ENCODE data around the gene TMEM187.

The TMEM187 gene, protein sequence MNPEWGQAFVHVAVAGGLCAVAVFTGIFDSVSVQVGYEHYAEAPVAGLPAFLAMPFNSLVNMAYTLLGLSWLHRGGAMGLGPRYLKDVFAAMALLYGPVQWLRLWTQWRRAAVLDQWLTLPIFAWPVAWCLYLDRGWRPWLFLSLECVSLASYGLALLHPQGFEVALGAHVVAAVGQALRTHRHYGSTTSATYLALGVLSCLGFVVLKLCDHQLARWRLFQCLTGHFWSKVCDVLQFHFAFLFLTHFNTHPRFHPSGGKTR

DNA sequence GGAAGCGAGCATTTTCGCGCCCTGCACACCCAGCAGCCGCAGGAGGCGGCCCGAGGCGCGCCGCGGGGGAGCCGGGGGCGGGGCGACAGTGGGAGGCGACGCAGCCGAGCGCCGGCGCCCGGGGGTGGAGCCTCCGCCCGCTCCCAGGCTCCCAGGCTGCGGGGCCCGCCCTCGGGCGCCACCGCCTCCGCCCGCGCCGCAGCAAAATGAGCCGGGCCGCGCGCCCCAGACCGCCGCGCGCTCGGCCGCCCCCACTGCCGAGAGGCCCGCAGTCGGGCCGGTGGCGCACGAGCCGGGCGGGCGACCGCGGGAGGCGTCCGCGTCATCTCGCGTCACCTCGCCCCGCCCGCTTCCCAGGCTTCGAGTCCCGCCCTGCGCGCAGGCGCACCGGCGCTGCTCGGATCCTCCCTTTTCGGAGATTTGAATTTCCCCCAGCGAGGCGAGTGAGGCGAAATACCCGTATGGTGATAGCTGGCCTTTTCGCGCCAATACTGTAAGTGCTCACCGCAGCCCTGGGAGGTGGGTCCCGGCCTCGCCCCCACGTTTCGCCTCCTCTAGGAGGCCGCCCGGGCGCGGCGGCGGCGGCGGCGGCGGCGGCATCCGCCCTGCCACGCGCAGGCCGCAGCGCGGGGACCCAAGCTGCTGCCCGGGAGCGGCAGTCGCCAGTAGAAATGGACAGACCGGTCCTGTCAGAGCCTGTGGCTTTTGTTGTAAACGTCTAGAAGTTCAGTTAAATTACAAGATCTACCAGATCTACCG, at the start of gene TMEM187:
TSS of gene TMEM187 (plus strand) at position 387 of the 759 bp plus-strand sequence. CDS start 9,309 bp downstream, outside the sequence.
- DNase-seq (ENCODE audit: low read depth in 2 of 2), result peak; percentile 79 to 82

DNA sequence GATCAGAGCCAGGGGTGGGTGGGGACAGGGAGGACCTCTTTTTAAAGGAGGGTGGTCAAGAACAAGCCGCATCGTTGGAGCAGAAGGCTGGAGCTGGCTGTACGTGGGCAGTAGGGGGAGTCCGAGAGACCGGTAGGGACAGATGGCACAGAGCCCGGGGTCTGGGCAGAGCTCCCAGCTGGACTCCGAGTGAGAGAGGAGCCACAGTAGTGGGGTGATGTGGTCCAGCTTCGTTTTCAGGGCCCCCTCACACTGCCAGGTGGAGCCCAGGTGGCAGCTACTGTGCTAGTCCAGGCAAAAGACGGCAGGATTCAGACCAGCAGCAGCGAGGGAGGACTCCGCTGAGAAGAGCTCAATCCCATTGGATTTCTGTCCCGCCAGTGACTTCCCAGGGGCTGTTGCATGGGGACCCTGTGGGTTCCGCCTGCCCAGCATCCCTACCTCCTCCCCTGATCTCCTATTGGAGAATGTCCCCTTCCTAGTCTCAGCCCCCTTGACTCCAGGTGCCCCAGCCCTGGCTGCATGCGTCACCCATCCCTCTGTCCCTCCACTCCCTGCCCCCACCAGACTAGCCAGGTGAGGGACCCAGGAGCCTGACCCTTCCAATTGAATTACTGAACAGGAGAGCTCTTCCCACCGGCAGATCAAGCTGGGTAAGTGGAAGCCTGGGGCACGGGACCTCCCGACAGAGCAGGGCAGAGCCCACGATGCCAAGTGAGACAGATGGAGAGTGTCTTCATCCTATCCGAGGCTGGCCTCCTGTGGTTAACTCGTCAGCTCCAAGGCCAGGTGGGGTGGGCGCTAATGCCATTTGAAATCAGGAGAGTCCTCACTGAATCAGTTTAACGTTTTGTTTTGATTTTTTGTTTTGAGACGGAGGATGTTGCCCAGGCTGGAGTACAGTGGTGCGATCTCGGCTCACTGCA, 49.4 kb upstream of the TMEM187 start:
- no peak for DNase-seq (ENCODE audit: low read depth in 2 of 2)

DNA sequence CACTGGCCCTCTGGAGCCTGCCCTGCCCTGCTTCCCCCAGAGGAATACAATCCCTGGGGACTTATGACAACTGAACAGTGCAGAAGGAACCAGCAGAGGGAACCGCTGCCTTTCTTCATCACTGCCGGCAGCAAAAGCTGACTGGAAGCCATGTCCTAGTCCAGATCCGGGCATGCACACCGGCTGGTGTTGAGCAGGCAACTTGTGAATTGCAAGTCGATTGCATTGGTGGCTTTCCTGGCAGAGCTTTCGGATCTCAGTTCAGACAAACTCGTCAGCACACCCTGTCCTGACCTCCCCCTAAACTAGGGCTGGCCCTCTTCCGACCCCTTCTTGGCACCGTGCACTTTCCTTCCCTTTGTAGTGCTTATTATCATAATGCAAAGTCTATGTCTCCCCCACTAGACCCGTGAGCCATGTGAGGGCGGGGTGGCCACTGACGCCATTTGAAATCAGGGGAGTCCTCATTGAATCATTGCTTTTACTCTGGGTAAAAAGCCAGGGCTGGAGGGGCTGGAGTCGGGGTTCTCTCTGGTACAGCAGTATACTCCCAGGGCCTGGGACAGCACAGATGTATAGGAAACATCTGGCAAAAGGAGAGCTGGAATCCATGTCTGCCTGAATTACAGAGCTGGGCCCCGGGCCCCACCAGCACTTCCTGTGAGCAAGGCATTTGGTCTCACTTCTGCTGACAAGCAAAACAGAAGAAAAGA, 48.2 kb upstream of the TMEM187 start:
- no peak for DNase-seq (ENCODE audit: low read depth in 2 of 2)

DNA sequence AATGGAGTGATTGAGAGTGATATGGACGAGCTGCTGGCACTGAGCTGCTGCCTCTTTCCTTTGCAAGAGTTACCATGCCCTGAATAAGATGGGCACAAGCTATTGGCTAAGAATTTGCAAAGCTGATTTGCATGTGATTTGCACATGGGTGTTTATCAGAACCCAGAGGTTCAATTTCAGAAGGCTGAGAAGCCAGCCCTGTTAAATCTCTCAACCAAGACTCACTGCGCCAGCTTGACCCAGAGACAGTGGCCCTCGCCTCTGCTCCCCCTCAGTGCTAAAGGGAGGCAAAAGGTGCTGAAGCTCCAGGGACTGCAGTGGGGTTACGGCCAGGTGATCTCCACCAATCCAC, 47.2 kb upstream of the TMEM187 start:
- DNase-seq (ENCODE audit: low read depth in 2 of 2), result no peak

DNA sequence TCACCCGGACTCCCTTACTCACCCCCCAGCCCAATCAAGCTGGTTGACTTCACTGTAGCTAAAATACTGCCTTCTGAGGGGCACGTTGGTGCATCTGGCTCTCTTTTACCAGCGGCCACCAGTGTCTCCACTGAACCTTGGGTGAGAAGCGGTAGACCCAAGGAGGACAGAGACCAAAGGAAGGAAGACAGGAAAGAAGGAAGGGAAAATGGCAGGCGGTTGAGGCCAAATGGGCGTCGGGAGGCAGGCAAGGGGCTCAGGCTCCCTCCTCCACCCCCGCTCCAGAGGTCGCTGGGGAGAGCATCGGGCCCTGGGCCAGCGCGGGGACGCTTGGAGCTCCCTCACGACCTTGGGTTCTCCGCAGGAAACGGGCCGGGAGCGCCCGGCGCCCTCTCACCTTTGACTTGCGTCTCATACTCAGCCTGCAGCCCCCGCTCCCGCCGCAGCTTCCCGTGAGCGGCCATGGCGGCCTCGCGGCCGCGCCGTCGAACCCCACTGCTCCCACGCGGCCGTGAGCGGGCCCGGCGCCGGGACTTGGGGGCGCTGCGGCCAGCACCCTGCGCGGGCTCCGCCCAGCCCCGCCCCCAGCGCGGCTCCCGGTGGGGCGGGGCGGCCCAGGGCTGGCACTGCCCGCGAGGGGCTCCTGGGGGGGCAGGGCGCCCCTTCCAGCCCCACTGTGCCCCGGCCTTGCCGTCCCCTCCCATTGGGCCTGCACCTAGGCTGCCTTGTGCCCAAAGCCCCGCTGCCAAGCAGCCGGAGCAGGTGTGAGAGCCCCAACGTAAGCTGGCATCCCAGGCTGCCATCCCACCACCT, 46.6 kb upstream of the TMEM187 start, which contains the start of gene ARHGAP4:
TSS of gene ARHGAP4 (minus strand) at position 526 of the 813 bp plus-strand sequence. CDS start at position 464, 62 bp downstream.
- DNase-seq (ENCODE audit: low read depth in 2 of 2), result peak in 1 of 2 donors; percentile 41

DNA sequence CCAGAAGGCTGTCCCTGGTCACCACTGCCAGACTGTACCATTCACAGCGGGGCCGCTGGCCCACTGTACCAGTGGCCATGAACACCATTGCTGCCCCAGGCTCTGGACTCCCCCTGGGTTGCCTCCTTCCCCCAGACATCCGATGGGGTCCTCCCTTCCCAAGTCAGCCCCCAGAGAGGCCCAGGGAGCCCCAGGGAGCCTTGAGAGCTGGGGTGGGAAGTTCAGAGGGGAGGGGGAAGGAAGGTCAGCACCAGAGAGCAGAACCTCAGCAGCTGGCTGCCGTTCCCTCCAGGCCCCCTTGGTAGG, 46.0 kb upstream of the TMEM187 start:
- peak in 1 of 2 donors; percentile 14 for DNase-seq (ENCODE audit: low read depth in 2 of 2)

DNA sequence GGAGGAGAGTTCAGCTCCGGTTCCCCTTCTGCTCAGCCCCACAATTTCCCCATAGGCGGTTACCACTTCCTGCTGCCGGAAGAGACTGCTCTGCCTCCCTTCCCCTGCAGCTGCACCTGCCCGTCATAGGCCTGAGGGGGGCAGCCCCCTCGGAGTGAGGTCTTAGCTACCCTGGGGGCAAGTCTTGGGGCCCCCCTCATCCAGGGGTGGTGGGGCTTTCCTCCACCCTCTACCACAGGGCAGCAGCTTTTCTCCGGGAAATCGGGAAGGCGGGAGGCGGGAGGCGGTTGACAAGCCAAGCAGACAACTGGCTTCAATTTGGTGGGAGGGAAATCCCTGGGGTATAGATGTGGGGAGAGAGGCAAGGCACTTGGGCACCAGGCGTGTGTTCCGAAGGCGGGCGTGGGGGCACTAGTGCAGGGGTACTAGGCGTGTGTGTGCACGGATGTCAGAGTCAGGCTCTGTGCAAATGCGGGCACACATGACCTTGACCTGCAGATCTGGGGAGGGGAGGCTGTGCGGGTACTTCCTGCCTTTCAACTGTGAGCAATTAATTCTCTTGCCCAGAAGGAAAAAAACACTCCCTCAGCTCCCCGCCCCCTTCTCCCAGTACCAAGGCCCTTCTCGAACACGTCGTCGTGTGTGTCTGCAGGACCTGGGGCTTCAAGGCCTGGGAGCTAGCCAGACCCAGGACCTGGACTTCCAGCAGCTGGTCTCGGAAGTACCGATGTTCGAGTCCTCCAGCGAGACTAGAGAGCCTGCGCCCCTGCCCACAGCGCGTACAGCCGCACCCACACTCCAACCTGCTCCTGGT, 45.5 kb upstream of the TMEM187 start:
- DNase-seq (ENCODE audit: low read depth in 2 of 2), result peak; percentile 45 to 61

DNA sequence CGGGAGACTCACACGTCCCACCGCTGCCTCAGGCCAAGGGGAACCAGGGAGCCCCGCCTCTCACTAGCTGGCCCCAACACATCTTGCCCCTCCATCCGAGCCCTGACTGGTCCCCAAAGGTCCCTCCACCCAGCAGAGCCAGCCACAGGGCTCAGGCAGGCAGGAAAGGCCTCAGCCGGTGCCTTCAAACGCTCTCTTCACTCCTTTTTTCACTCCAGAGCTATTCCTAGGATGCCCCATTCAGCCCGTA, 45.0 kb upstream of the TMEM187 start:
- DNase-seq (ENCODE audit: low read depth in 2 of 2), result no peak

DNA sequence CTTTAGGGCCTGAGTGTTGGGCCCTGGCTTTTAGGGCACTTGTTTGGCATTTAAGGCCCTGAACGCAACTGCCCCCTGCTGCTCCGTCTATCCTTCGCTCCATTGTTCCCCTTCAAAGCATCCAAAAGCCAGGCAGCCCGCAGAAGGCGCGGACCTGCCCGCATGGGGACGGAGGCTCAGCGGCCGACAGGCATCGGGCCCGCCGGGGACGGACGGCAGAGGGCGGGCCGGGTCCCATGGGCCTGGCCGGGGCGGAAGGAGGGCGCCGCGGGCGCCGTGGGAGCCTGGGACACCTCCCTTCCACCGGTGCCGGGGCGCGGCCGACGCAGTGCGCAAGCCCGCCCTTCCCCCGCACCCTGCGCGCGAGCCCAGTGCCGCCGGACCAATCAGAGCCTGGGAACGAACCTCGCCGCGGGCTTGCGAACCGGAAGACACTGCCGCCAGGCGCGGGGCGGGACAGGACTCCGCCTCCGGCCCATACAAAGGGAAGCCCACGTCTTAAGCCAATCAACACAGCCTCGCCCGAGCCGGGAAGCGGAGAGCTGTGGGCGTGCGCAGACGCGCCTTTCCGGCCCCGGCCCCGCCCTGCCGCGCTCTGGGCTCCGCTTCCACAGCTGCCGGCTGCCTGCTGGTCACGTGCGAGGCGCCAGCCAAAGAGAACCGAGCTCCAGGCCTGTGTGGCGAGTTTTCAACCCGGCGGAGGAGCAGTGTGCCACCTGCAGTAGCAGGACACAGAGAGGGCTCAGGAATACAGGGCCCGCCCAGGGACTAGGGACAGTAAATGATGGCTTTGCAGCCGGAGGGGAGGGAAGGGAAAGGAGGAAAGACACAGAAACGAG, 44.4 kb upstream of the TMEM187 start:
- DNase-seq (ENCODE audit: low read depth in 2 of 2), result peak; percentile 83 to 89

DNA sequence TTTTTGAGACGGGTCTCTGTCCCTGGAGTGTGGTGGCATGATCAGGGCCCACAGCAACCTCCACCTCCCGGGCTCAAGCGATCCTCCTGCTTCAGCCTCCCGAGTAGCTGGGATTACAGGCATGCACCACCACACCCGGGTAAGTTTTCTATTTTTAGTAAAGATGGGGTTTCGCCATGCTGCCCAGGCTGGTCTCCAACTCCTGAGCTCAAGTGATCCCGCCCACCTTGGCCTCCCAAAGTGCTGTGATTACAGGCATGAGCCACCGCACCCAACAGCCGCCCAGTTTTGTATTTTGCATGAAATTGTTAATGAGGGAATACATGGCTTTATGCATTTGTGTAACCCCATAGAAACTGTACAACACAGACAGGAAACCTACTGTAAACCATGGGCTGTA, 43.7 kb upstream of the TMEM187 start:
- DNase-seq (ENCODE audit: low read depth in 2 of 2), result no peak

DNA sequence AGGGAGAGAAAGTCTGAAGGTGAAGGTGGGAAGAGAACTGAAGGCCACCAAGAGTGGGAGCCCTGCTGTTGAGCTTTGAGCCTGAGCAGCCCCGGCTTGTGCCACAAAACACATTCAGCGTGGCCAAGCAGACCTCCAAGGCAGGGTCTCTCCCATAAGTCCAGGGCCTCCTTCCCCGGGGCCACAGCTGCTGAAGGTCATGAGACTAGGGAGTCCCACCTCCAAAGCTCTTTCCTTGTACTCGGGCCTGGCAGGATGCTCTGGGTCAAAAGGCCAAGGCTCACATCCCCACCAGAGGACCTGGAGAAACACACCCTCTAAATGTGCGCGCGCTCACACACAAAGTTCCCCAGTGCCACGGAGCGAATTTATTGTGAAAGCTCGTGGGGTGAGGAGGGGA, 43.0 kb upstream of the TMEM187 start:
- no peak for DNase-seq (ENCODE audit: low read depth in 2 of 2)

DNA sequence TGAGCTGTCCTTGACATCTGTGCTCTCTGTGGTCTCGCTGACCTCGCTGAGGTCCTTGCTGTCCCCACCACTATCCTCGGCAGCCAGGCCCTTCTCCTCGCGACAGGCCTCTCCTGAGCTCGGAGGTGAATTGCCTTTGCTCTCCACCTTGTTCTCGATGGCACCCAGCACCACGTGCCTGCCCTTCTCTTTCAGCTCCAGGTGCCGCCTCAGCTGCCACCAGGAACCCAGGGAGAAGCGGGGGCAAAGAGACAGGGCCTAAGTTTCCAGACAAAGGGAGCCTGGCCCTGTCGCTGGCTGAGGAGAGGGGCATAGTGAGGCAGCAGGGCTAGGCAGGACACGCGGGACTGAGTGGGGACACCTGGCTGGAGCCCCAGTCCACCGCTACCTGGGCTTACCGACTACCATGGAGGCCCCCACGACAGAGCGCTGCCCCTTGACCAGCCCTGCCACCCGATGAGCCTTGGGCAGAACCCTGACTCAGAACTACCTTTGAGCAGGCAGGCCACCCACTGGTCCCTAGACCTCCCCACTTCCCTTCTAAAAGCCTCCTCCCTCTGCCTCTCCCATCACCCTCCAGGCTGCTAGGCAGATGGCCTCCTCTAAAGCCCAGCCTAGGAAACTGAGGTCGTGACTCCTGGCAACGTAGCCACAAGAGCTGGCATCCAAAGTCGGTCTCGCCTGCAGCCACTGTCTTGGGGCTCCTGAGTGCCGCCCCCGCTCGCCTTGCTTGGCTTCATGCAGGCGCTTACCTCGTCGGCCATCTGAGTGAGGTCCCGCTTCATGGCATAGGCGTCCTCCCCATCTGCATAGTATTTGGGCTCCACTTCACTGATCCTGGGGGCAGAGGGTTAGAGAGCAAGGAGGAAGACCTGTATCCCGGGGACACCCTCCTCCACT, 42.3 kb upstream of the TMEM187 start:
- no peak for DNase-seq (ENCODE audit: low read depth in 2 of 2)

DNA sequence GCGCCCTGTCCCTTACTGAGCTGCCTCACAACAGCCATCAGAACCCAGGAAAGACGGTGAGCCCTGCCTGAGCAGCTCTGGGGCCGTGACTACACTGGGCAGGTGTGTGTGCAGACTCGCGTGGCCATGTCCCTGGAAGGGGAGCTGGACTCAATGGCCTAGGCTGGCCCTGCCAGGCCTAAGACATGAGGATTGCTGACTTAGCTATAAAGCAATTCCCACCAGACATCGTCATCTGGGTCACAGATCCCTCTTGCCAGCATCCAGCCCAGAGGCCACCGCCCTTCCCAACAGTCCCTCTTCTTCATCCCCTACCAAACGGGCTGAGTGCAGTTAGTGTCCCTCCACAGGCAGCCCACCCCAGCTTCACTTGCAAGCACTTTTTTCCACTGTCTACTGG, 41.4 kb upstream of the TMEM187 start:
- DNase-seq (ENCODE audit: low read depth in 2 of 2), result no peak

DNA sequence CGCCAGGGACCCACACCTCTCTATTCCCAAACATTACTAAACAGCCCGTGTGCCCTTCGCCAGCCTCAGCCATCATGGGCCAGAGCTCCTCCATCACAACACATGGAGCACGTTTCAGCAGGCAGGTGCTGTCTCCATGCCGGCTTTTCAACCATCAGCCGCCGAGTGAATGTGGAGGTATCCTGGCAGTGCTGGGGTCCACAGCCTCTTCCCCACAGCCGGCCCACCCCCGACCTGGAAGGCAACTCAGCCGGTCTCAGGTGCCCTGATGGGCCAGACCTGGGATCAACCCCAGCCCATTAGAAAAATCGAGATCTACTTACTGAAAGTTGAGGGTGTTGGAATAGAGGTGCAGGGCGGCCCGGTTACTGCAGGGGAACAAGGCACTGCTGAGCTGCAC, 40.8 kb upstream of the TMEM187 start:
- no peak for DNase-seq (ENCODE audit: low read depth in 2 of 2)

DNA sequence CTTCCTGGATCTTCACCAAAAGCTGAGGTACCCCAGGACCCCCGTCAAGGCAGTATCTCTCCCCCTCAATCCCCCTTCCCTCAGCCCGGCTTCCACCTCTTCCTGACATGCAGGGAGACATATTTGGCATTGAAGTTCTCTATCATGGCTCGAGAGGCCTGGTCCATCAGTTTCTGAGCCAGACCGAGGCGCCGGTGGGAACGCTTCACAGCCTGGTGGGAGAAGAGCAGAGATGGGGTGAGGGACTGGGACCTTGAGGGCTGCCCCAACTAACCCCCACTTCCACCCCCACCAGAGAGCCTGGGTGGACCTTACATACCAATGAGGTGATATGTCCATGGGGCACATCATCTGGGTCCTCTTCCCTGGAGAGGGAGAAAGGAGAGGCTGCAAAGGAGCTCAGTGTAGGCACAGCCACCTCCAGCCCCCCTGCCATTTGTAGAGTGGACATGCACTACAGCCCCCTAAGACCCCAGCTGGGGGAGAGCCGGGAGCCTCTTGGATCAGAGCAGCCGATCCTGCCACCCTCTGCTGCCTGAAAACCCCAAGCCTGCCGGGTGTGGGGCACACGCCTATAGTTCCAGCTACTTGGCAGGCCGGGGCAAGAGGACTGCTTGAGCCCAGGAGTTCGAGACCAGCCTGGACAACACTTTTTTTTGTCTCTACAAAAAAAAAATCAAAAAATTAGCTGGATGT, 40.2 kb upstream of the TMEM187 start:
- DNase-seq (ENCODE audit: low read depth in 2 of 2), result no peak

DNA sequence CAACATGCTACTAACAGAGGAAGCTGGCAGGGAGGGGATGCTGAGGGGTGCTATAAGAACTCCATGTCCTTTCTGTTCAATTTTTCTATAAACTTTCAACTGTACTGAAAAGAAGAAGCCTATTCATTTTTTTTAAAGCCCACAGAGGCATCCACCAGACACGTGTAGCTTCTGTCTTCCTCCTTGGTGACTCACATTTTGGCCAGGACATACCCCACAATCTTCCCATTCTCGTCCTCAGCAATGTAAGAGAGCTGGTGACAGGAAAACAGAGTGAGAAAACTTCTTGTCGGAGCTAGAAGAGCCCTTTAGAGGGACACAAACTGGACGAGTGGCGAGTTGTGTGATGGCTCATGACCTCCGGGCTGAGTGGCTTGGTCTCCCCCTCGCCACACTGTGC, 38.8 kb upstream of the TMEM187 start:
- DNase-seq (ENCODE audit: low read depth in 2 of 2), result no peak

DNA sequence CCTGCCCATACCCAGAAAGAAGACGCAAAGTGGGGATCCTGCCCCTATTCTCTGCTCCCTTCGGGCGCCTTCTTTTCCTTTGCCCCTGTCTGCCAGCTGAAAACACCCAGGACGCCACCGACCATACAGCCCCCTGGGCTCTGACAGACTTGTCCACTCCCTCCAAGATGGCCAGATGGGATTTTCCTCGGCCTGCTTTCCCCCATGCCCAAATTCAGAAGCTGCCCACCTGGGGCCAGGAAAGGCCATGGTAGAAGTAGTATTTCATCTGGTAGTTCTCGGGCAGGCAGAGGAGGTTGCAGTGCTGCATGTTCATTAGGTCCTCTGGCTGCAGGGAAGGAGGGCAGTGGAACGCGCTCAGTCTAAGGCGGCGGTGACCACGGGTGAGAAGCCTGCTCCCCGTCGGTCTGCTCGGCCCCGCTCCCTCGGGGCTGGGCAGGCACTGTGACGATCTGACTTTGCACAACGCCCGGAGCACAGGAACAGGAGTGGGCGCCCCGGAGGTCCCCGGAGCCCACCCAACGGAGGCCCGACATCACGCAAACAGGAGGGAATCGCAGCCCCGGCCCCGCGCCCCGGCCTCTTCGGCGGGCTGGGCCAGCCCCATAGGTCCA, 38.3 kb upstream of the TMEM187 start:
- no peak for DNase-seq (ENCODE audit: low read depth in 2 of 2)
